ENCODE results near the gene MCTP2.
"Not testable (repeated sequence)": the region's sequence is repeated elsewhere in the genome, so short reads cannot be mapped to it uniquely, and the experiment has no call there.

The MCTP2 gene

GRCh38 chr15:94235646-94236045 lies 4.3 kb downstream of the MCTP2 start:
- DNase-seq, result no peak

- no peak for DNase-seq
Measured at GRCh38 chr15:94236608-94237007, 5.2 kb downstream of the MCTP2 start.

DNA sequence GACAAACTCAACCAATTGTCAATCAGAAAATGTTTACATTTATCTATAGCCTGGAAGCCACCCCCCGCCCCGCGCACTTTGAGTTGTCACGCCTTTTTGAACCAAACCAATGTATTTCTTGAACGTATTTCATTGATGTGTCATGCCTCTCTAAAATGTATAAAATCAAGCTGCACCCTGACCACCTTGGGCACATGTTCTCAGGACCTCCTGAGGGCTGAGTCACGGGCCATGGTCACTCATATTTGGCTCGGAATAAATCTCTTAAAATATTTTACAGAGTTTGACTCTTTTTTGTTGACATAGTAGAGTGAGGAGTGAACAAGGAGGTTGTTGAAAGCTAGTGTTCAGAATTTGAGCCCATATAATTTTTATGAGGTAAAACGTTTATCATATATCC lies 6.5 kb downstream of the MCTP2 start:
- DNase-seq, result no peak

DNA sequence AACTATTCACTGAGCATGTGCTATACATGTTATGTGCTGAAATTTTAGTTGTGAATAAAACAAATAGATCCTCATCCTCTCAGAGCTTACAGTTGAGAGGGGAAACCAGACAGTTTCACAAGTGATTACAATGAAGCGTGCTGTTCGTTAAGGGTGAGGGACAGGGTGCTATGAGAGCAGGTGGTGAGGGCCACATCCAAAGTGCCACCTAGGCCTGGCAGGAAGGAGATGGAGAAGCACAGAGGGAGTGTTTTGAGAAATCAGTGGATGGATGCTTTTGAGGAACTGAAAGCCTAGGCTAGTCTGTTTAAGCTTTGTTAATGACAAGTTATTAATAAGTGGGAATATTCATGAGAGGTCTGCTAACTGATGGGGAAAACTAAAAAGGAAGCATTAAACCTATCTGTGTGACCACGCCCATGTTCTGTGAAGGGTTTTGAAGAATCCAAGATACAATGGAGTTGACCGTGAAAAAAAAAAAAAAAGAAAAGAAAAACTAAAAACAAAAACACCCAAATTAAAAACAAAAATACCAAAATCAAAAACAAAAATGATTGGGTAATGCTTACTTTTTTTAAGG lies 7.3 kb downstream of the MCTP2 start:
- no peak for DNase-seq

DNA sequence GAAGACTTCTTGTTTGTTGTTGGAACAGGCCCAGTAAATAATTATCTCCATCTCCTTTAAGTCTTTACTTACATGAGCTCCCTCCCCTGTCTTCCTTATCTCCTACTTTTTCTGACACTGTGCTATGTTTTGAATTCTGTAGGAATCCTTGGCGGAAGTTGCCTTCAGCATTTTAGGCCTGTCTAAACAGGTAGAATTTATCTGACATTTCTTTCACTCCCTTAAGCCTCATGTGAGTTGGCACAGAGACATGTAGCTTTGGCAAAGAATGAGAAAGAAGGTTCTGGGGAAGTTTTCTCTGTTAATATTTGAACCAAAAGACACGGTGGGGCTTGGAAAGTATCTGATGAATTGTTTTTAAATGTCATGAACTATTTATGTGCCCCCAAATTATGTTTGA lies 8.1 kb downstream of the MCTP2 start:
- no peak for DNase-seq

- no peak for DNase-seq
Measured at GRCh38 chr15:94240480-94240879, 9.1 kb downstream of the MCTP2 start.

DNA sequence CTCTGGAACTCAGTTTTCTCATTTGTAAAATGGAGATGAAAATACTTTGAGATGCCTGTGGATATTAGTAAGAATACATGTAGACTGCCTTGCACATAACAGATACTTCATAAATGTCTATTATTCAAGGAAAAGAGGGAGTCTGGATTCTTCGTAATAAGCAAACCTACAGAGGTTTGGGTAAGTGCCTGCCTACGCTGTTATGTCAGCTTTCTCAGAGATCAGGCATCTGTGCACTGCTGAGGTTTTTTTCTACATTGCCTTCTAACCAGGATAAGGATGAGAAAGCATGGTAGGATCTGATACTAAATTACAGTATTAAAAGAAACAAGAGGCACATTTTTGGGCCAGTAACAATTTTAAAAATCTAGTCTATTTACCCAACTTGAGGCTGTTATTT lies 10.9 kb downstream of the MCTP2 start:
- no peak for DNase-seq

- not testable (repeated sequence) for DNase-seq
Measured at GRCh38 chr15:94243003-94243402, 11.6 kb downstream of the MCTP2 start.

- DNase-seq, result no peak
Measured at GRCh38 chr15:94243418-94243817, 12.1 kb downstream of the MCTP2 start.

- no peak for DNase-seq
Measured at GRCh38 chr15:94246016-94246415, 14.7 kb downstream of the MCTP2 start.

GRCh38 chr15:94247789-94248638 lies 16.7 kb downstream of the MCTP2 start:
- DNase-seq, result no peak

GRCh38 chr15:94250801-94251200 lies 19.4 kb downstream of the MCTP2 start:
- DNase-seq, result no peak

DNA sequence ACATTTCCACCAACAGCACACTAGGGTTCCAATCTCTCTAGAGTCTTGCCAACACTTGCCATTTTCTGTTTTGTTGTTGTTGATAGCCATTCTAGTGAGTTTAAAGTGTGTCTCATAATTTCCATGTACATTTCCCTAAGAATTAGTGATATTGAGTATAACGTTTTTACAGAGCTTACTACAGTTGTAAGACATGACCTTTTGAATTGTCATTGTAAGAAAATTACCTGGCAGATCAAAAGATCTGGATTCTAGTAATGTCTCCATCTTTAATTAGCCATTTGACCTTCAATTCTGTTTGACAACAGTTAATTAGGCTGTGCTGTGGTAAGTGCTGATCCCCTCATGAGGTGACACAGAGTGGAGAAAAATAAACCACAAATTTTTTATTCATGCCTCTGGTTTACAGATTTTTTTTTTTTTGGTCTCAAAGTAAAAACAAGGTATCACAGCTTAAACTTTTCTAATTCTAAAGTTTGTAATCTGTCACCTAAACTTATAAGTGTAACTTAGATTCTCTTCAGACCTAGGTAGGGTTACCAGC lies 20.9 kb downstream of the MCTP2 start:
- DNase-seq, result no peak

GRCh38 chr15:94252906-94253491 lies 21.6 kb downstream of the MCTP2 start:
- no peak for DNase-seq

GRCh38 chr15:94253742-94254141 lies 22.4 kb downstream of the MCTP2 start:
- no peak for DNase-seq

DNA sequence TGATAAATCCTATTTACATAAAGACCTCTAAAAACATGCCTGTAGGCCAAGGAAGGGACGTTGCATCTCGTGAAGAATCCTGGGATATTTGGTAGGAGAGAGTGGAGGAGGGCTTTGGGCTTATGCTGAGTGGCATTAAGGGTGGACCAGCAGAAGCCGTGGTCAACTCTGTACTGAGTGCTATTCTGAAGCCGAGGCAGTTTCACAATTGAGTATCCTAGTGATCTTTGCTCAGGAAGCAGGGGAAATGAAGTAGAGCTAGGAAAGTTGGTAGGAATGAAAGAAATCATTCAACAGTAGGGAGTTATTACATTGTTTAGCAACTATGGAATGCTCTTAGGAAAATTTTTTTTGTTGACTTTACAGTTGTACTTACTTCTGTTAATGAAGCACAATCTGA lies 24.2 kb downstream of the MCTP2 start:
- DNase-seq, result no peak

GRCh38 chr15:94256511-94256910 lies 25.1 kb downstream of the MCTP2 start:
- DNase-seq, result no peak

- DNase-seq, result not testable (repeated sequence)
Measured at GRCh38 chr15:94257776-94258175, 26.4 kb downstream of the MCTP2 start.

DNA sequence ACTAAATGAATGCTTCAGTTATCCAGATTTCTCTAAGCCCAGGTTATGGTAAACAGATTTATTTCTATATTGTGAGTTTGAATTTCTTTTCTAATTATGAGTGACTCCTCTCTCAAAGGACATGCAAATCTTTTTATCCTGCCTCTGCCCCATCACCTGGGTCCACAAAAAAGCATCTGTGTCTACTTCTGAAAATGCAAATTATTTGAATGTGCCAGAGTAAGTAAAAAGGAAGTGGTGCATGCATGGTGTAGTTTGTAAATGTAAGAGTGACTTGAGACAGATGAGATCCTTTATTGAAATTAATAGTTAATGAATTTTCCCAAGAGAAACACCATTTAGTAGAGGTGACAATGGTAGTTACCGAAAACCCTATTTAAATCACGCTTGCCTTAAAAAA lies 26.9 kb downstream of the MCTP2 start:
- no peak for DNase-seq

- DNase-seq, result no peak
Measured at GRCh38 chr15:94259121-94259751, 27.9 kb downstream of the MCTP2 start.

- no peak for DNase-seq
Measured at GRCh38 chr15:94259863-94260262, 28.5 kb downstream of the MCTP2 start.

GRCh38 chr15:94262201-94262600 lies 30.8 kb downstream of the MCTP2 start:
- DNase-seq, result no peak
